GM23338 (cell line): ENCODE measurements around the gene SLC25A26. TPM values are rescaled to one million over a fixed set of nuclear protein-coding genes. Genes with fewer than 3 reads are reported as not detected.
A peak's percentile ranks its signal among the peaks of the same experiment; 100 is the strongest.

Source experiments
- ATAC-seq: fragments of 200-7000 bp; cut with Tn5 transposase; 3 replicates; pipeline ENCODE4 v1.9.1; 2020
- DNase-seq: peaks from one replicate; pipeline ENCODE4 v3.0.0-alpha.2; 2015; ENCODE audit warnings: low spot score
- H2AFZ ChIP-seq: fragments of 200-600 bp; sonication (generic); 2 replicates; pipeline ENCODE4 v1.8.0; 2016; ENCODE audit warnings: antibody characterized with exemption, mild to moderate bottlenecking, moderate library complexity
- H3F3A ChIP-seq: fragments of 200-600 bp; sonication (generic); replicated peaks from 2 replicates; pipeline ENCODE4 v1.8.0; 2017; ENCODE audit warnings: antibody characterized with exemption, mixed run types, low read depth
- H3K27ac ChIP-seq: fragments of 200-600 bp; sonication (generic); 2 replicates; pipeline ENCODE4 v1.6.1; 2016; ENCODE audit warnings: low read depth
- H3K27me3 ChIP-seq: fragments of 200-600 bp; sonication (generic); 2 replicates; pipeline ENCODE4 v1.8.0; 2016; ENCODE audit warnings: mild to moderate bottlenecking, mixed run types, moderate library complexity; ENCODE audit not compliant: insufficient read depth
- H3K36me3 ChIP-seq: fragments of 200-600 bp; sonication (generic); 2 replicates; pipeline ENCODE4 v1.8.0; 2016; ENCODE audit warnings: mild to moderate bottlenecking; ENCODE audit not compliant: insufficient read depth
- H3K4me1 ChIP-seq: fragments of 200-600 bp; sonication (generic); 2 replicates; pipeline ENCODE4 v1.8.0; 2016; ENCODE audit warnings: mild to moderate bottlenecking, moderate library complexity; ENCODE audit not compliant: insufficient read depth
- H3K4me2 ChIP-seq: fragments of 200-600 bp; sonication (generic); 2 replicates; pipeline ENCODE4 v1.7.1; 2017; ENCODE audit warnings: mixed run types
- H3K4me3 ChIP-seq: fragments of 200-600 bp; sonication (generic); 2 replicates; pipeline ENCODE4 v1.6.1; 2016; ENCODE audit warnings: mixed run types
- H3K79me2 ChIP-seq: fragments of 200-600 bp; sonication (generic); replicated peaks from 2 replicates; pipeline ENCODE4 v1.8.0; 2017; ENCODE audit warnings: mild to moderate bottlenecking; ENCODE audit not compliant: insufficient read depth
- H3K9me2 ChIP-seq: fragments of 200-600 bp; sonication (generic); 2 replicates; pipeline ENCODE4 v1.8.0; 2017; ENCODE audit not compliant: insufficient read depth
- H4K20me1 ChIP-seq: fragments of 200-600 bp; sonication (generic); replicated peaks from 2 replicates; pipeline ENCODE4 v1.8.0; 2017; ENCODE audit warnings: mild to moderate bottlenecking; ENCODE audit not compliant: insufficient read depth
- H3K27ac Mint-ChIP-seq: 2 replicates; pipeline ENCODE4 v1.8.0; 2020; ENCODE audit warnings: inconsistent platforms, mild to moderate bottlenecking, moderate library complexity, mixed read lengths
- H3K27me3 Mint-ChIP-seq: 3 replicates; pipeline ENCODE4 v1.8.0; 2022; ENCODE audit warnings: low read depth, mild to moderate bottlenecking, moderate library complexity, mixed read lengths, inconsistent platforms; ENCODE audit not compliant: insufficient read depth, poor library complexity
- H3K36me3 Mint-ChIP-seq: 3 replicates; pipeline ENCODE4 v1.8.0; 2021; ENCODE audit warnings: low read depth, mild to moderate bottlenecking, inconsistent platforms, moderate library complexity, mixed read lengths
- H3K4me1 Mint-ChIP-seq: 3 replicates; pipeline ENCODE4 v1.8.0; 2020; ENCODE audit warnings: mild to moderate bottlenecking, inconsistent platforms, mixed read lengths
- H3K4me3 Mint-ChIP-seq: 3 replicates; pipeline ENCODE4 v1.8.0; 2021; ENCODE audit warnings: moderate library complexity, mild to moderate bottlenecking, inconsistent platforms, mixed read lengths
- H3K9me3 Mint-ChIP-seq: 3 replicates; pipeline ENCODE4 v1.8.0; 2020; ENCODE audit warnings: moderate library complexity, mild to moderate bottlenecking, inconsistent platforms, mixed read lengths
- CREB1 ChIP-seq: fragments of 250-450 bp; sonication (Bioruptor Pico); IDR thresholded peaks from 2 replicates; pipeline ENCODE4 v1.5.0; 2020; ENCODE audit warnings: low read depth, mild to moderate bottlenecking, moderate library complexity
- CTCF ChIP-seq, 2 experiments: fragments of 200-600 bp in 1 of 2; sonication (generic) in 1 of 2; conservative IDR thresholded peaks; 2 replicates each; pipeline versions ENCODE4 v1.5.1 to v1.6.1; 2016 to 2017; ENCODE audit warnings: antibody characterized with exemption in 2 of 2, low read depth in 2 of 2, mild to moderate bottlenecking in 2 of 2, moderate library complexity in 1 of 2
- ETS1 ChIP-seq: IDR thresholded peaks from 2 replicates; pipeline ENCODE4 v1.6.1; 2016; ENCODE audit warnings: antibody characterized with exemption
- EZH2phosphoT487 ChIP-seq: fragments of 200-600 bp; sonication (generic); IDR thresholded peaks from one replicate; pipeline ENCODE4 v1.8.1; 2018; ENCODE audit warnings: antibody characterized with exemption; ENCODE audit not compliant: unreplicated experiment
- JUNB ChIP-seq: IDR thresholded peaks from one replicate; pipeline ENCODE4 v1.6.1; 2016; ENCODE audit warnings: antibody characterized with exemption; ENCODE audit not compliant: unreplicated experiment
- NANOG ChIP-seq: IDR thresholded peaks from 2 replicates; pipeline ENCODE4 v1.6.1; 2016; ENCODE audit warnings: antibody characterized with exemption, borderline replicate concordance
- POLR2AphosphoS5 ChIP-seq: IDR thresholded peaks from 2 replicates; pipeline ENCODE4 v1.6.1; 2016; ENCODE audit warnings: antibody characterized with exemption, low read depth
- STAT1 ChIP-seq: IDR thresholded peaks from one replicate; pipeline ENCODE4 v1.6.1; 2016; ENCODE audit warnings: antibody characterized with exemption; ENCODE audit not compliant: unreplicated experiment
- ZNF331 ChIP-seq: fragments of 250-450 bp; sonication (Bioruptor Pico); IDR thresholded peaks from 2 replicates; pipeline ENCODE4 v1.5.0; 2020; ENCODE audit warnings: low read depth, mild to moderate bottlenecking, moderate library complexity
- ZNF462 ChIP-seq: fragments of 250-450 bp; sonication (Bioruptor Pico); IDR thresholded peaks from 2 replicates; pipeline ENCODE4 v1.5.0; 2020; ENCODE audit warnings: mild to moderate bottlenecking, moderate library complexity
- polyA plus RNA-seq: library from polyadenylated mRNA; unstranded; fragments of >200 nt; fragmentation: Nextera tagmentation; extraction: Ambion mirVana; gene quantifications from 2 replicates; pipeline ENCODE4 v1.2.1, GENCODE V29; 2016
- total RNA-seq: library from RNA; depleted of rRNA; stranded (reverse); fragments of >200 nt; shearing (Covaris generic); gene quantifications from 2 replicates; pipeline ENCODE4 v1.2.3, GENCODE V29; 2014

SLC25A26 gene
- total and polyA plus RNA-seq, 2 experiments from 2014 or later, result 24.8 to 40.2 TPM

GRCh38 chr3:66276705-66277274 is 56.0 kb downstream of the SLC25A26 start:
- Histone ChIP-seq H3F3A (no peaks in the 10 kb centered on the region), H3K4me3 (no peak overlapping the region), H3K9me2 (no peaks in the 10 kb centered on the region), H3K27ac (no peak overlapping the region), H3K27me3 (no peaks in the 10 kb centered on the region), H4K20me1 (0 out of 2 replicates have a peak, but pooled peaks cover 2% of the 10 kb centered on the region), H2AFZ (no peak overlapping the region), H3K79me2 (no peaks in the 10 kb centered on the region), H3K4me2 (no peak overlapping the region), H3K4me1 (peaks cover 12% of the 10 kb centered on the region), H3K36me3 (no peaks in the 10 kb centered on the region)
- Mint-ChIP-seq H3K27me3 (no peaks in the 10 kb centered on the region), H3K4me1 (peaks cover 18% of the 10 kb centered on the region; the same call in 2 of the 3 replicates), H3K36me3 (peaks cover 10% of the 10 kb centered on the region; the same call in 2 of the 3 replicates), H3K4me3 (no peak overlapping the region), H3K27ac (no peak overlapping the region), H3K9me3 (no peaks in the 10 kb centered on the region)
- DNase-seq (peak; percentile 84), ATAC-seq (no peak)
- no peak for TF ChIP-seq STAT1
- TF ChIP-seq CTCF (conservative IDR thresholded peaks at IDR 0.05; ENCODE audit: low read depth in 2 of 2), result peak; percentile 75 to 94

GRCh38 chr3:66279168-66279567 is 58.4 kb downstream of the SLC25A26 start:
- Histone ChIP-seq H3K9me2 (no peaks in the 10 kb centered on the region), H3K79me2 (no peaks in the 10 kb centered on the region), H3K36me3 (no peaks in the 10 kb centered on the region), H3K27ac (peak overlapping the region; percentile 47; the same call in 1 of the 2 replicates), H2AFZ (no peak overlapping the region), H4K20me1 (0 out of 2 replicates have a peak, but pooled peaks cover 2% of the 10 kb centered on the region), H3K4me2 (no peak overlapping the region), H3F3A (no peaks in the 10 kb centered on the region), H3K27me3 (no peaks in the 10 kb centered on the region), H3K4me1 (peaks cover 12% of the 10 kb centered on the region), H3K4me3 (no peak overlapping the region)
- DNase-seq, result no peak
- no peak overlapping the region for H3K4me3 Mint-ChIP-seq
- no peak; the same call in 2 of the 3 replicates for ATAC-seq
- no peaks in the 10 kb centered on the region for H3K27me3 Mint-ChIP-seq
- 0 out of 3 replicates have a peak, but pooled peaks cover 2% of the 10 kb centered on the region for H3K36me3 Mint-ChIP-seq
- H3K27ac Mint-ChIP-seq, result no peak overlapping the region
- peaks cover 18% of the 10 kb centered on the region; the same call in 2 of the 3 replicates for H3K4me1 Mint-ChIP-seq
- no peaks in the 10 kb centered on the region for H3K9me3 Mint-ChIP-seq
- TF ChIP-seq POLR2AphosphoS5 (no peak), EZH2phosphoT487 (no peak), CREB1 (CRISPR knock-in tag) (no peak), CTCF (conservative IDR thresholded peaks at IDR 0.05; ENCODE audit: low read depth in 2 of 2) (no peak), ZNF462 (CRISPR knock-in tag) (no peak), NANOG (no peak), ZNF331 (CRISPR knock-in tag) (no peak), ETS1 (no peak), JUNB (no peak)
